Measurements from ENCODE around the gene POTEB3. TPM values are rescaled to one million over a fixed set of nuclear protein-coding genes. Genes with fewer than 3 reads are reported as not detected.
"Not testable (repeated sequence)": the region's sequence is repeated elsewhere in the genome, so short reads cannot be mapped to it uniquely, and the experiment has no call there.

The POTEB3 gene
- polyA plus RNA-seq, 2 of the 4 experiments (the other 2 are of a cell fraction), result not detected

DNA sequence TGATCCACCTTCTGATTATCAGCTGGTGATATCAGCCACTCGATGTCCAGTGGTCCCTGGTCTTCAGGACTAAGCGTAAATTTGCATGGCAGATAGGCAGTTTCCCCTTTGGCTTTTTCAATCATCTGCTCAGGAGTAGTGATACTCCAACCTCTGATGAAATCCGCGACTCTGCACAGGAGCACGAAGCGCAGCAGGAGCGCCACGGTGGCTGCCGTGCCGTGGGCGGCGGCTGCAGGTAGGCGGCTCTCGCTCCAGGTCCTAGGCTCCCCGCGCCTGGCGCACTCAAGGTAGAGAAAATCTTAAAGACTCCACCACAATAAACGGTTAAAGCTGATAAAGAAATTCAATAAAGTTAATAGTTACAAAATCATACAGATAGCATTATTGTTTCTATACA is 66.6 kb downstream of the POTEB3 start:
- POLR2A ChIA-PET; ATAC-seq; CTCF ChIA-PET; H3K4me3 ChIP-seq; FAIRE-seq; H3K9me3 ChIP-seq; H3K4me2 ChIP-seq; H3K27ac ChIP-seq; H3K4me1 ChIP-seq; DNase-seq (ENCODE audit: low read depth in 1 of 2, low spot score in 1 of 2): not testable (repeated sequence)
- WGBS (ENCODE audit: missing lambda C conversion rate), result no CpG with 5 or more reads among the region's 18 CpGs

- H3K9me3 ChIP-seq, FAIRE-seq: not testable (repeated sequence)
- no CpG with 5 or more reads among the region's 26 CpGs for WGBS (ENCODE audit: missing lambda C conversion rate)
These were observed 71.1 kb downstream of the POTEB3 start for GRCh38 chr15:21369177-21369576.

GRCh38 chr15:21368625-21369024 is 71.7 kb downstream of the POTEB3 start:
- FAIRE-seq; H3K4me2 ChIP-seq; H3K4me3 ChIP-seq; ATAC-seq; H3K4me1 ChIP-seq; H3K27ac ChIP-seq; DNase-seq (ENCODE audit: low read depth in 1 of 2, low spot score in 1 of 2); POLR2A ChIA-PET; H3K9me3 ChIP-seq; CTCF ChIA-PET: not testable (repeated sequence)
- 54% methylated on average over 6 of the region's 22 CpGs for WGBS (ENCODE audit: missing lambda C conversion rate)

More at GRCh38 chr15:21369177-21369576, 71.1 kb downstream of the POTEB3 start:
- H3K4me2 ChIP-seq; H3K4me1 ChIP-seq; CTCF ChIA-PET; ATAC-seq; DNase-seq (ENCODE audit: low read depth in 1 of 2, low spot score in 1 of 2); H3K27ac ChIP-seq; POLR2A ChIA-PET; H3K4me3 ChIP-seq: not testable (repeated sequence)

Small RNAs within 50 kb of the gene (small RNA-seq; reads per million reads assigned to genes)
- gene GRAMD4P6, result 0 reads per million in 6 experiments
- 0 reads per million in 6 experiments for gene MIR3118-3
- gene RF00026, result 0 reads per million in 6 experiments

Measured in A549 (cell line).